ENCODE measurements around the gene MESP2.

- TF ChIP-seq CTCF (IDR thresholded peaks at IDR 0.05) (peak in 4 of 6 experiments; percentile 17 to 53 (median 40)), POLR2A (IDR thresholded peaks at IDR 0.05) (no peak)
Measured at GRCh38 chr15:89772932-89773583, 3.1 kb upstream of the MESP2 start.

All from esophagus squamous epithelium (tissue), 4 donors.